GM06990 (cell line): ENCODE results near the gene TBC1D2.

Source experiments
- DNase-seq: peaks from one replicate; pipeline ENCODE4 v3.0.0-alpha.2; 2011; ENCODE audit not compliant: insufficient read length; ENCODE audit errors: extremely low read depth
- H3K27me3 ChIP-seq: replicated peaks from 2 replicates; pipeline ENCODE4 v1.6.0; 2011; ENCODE audit warnings: low read length; ENCODE audit not compliant: control insufficient read depth, insufficient read depth
- H3K36me3 ChIP-seq: 2 replicates; pipeline ENCODE4 v1.5.1; 2011; ENCODE audit warnings: low read length; ENCODE audit not compliant: control insufficient read depth, insufficient read depth
- H3K4me3 ChIP-seq: replicated peaks from 2 replicates; pipeline ENCODE4 v1.5.1; 2011; ENCODE audit warnings: low read depth, mild to moderate bottlenecking, control low read depth, low read length
- CTCF ChIP-seq: IDR thresholded peaks from 2 replicates; pipeline ENCODE4 v1.5.1; 2011; ENCODE audit warnings: low read length, control low read depth, mild to moderate bottlenecking, inconsistent platforms; ENCODE audit not compliant: insufficient read depth, poor library complexity, severe bottlenecking

Gene TBC1D2

GRCh38 chr9:98152526-98152925, 102.9 kb downstream of the TBC1D2 start:
- Histone ChIP-seq H3K4me3 (no peak overlapping the region), H3K27me3 (no peaks in the 10 kb centered on the region), H3K36me3 (no peaks in the 10 kb centered on the region)
- no peak for TF ChIP-seq CTCF
- DNase-seq: no peak

GRCh38 chr9:98150721-98151120, 104.7 kb downstream of the TBC1D2 start:
- H3K4me3 ChIP-seq: no peak overlapping the region
- no peaks in the 10 kb centered on the region for H3K36me3 ChIP-seq
- no peaks in the 10 kb centered on the region for H3K27me3 ChIP-seq
- DNase-seq: no peak
- no peak for TF ChIP-seq CTCF

GRCh38 chr9:98150164-98150563, 105.3 kb downstream of the TBC1D2 start:
- no peak for TF ChIP-seq CTCF
- Histone ChIP-seq H3K36me3 (no peaks in the 10 kb centered on the region), H3K4me3 (no peak overlapping the region), H3K27me3 (no peaks in the 10 kb centered on the region)
- DNase-seq: no peak

GRCh38 chr9:98149422-98149821, 106.0 kb downstream of the TBC1D2 start:
- no peaks in the 10 kb centered on the region for H3K27me3 ChIP-seq
- H3K4me3 ChIP-seq: no peak overlapping the region
- H3K36me3 ChIP-seq: no peaks in the 10 kb centered on the region
- no peak for TF ChIP-seq CTCF
- no peak for DNase-seq
